SKM-1 treated with dmso at 0.1 percent for 144 hours (cell line): ENCODE results near the gene NOS2.
"Not testable (repeated sequence)": the region's sequence is repeated elsewhere in the genome, so short reads cannot be mapped to it uniquely, and the experiment has no call there.

ENCODE experiments used
- DNase-seq: peaks from one replicate; lab custom pipeline; 2025; ENCODE audit not compliant: unreplicated experiment; lab: John Stamatoyannopoulos, UW

Gene NOS2

DNA sequence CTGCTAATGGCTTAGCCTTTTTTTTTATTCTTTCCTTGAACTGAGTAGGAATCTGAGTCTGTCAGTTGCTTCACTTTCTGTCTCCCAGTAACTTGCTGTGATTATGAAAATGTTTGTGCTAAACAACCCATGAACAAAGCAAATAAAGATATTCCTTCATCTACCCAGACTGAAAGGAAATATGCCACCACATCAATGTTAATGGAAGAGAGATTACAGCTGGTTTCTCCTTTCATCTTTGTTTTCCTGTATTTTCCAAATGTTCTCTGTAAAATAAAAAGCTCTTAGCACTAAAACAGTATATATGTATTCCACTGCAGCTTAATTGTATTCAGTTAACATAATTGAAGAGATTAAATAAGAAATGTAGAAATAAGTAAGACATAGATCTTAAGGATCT lies 67.6 kb downstream of the NOS2 start:
- not testable (repeated sequence) for DNase-seq

DNA sequence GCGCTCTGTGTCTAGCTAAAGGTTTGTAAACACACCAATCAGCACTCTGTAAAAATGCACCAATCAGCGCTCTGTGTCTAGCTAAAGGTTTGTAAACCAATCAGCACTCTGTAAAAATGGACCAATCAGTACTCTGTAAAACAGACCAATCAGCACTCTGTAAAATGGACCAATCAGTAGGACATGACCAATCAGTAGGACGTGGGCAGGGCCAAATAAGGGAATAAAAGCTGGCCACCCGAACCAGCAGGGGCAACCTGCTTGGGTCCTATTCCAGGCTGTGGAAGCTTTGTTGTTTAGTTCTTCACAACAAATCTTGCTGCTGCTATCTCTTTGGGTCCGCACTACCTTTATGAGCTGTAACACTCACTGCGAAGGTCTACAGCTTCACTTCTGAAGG lies 74.3 kb downstream of the NOS2 start:
- DNase-seq = not testable (repeated sequence)

DNA sequence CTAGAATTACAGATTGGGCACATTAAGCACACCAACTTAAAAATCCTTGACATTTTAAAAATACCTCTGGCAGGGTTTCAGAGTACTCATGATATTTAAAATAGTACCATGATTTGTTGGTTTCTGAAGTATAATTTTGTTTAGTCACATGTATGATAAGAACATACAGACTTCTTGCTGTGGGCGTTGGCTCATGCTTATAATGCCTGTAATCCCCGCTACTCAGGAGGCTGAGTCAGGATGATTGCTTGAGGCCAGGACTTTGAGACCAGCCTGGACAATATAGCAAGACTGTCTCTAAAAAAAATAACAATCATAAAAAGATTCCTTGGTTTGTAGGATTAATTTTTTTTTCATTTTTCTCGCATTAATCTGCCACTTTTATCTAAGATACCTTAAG lies 78.5 kb downstream of the NOS2 start:
- DNase-seq = no peak
